ENCODE data around the gene UGT1A9. TPM values are rescaled to one million over a fixed set of nuclear protein-coding genes. Genes with fewer than 3 reads are reported as not detected.
"Not testable (repeated sequence)": the region's sequence is repeated elsewhere in the genome, so short reads cannot be mapped to it uniquely, and the experiment has no call there.

UGT1A9 gene
- total and polyA plus RNA-seq, 9 donors: 0.36 TPM; not detected in 8

DNA sequence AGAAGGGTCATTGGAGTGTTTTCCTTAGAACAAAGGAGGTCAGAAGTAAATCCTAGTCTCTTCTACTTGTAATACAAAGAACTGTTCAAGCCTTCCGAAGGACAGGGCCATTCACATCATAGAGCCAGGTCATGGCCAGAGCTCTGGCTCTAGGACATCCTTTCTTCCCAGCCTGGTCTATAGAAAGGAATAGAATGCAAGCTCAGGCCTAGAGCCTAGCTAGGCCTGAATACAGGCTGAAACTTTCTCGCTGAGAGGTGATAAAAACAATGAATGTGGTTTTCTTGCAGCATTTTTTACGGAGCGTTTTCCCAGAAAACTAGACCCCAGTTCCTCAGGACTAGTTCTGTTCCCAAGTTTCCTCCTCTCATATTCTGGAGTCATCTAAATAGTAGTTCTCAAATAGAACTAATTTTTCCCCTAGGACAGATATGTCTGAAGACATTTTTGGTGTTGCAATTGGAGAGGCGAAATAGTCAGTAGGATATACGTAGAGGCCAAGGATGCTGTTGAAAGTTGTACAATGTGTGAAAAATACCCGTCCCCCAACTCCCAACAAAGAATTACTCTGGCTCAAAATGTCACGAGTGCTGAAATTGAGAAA, 27.8 kb downstream of the UGT1A9 start:
- Histone ChIP-seq H3K27ac (no peak overlapping the region), H3K4me3 (no peak overlapping the region), H3K36me3 (no peaks in the 10 kb centered on the region), H3K4me1 (ENCODE audit: insufficient read depth) (no peaks in the 10 kb centered on the region), H3K9me3 (no peaks in the 10 kb centered on the region), H3K27me3 (no peaks in the 10 kb centered on the region)
- TF ChIP-seq EP300 (IDR thresholded peaks at IDR 0.05) (no peak), POLR2A (IDR thresholded peaks at IDR 0.05) (no peak), CTCF (IDR thresholded peaks at IDR 0.05) (no peak)
- intact Hi-C loops (cut with DNase I): no loop called here
- WGBS, 3 donors: 86 to 91% (median 88%) methylated on average over 8 of the region's 8 CpGs
- no peak for DNase-seq

DNA sequence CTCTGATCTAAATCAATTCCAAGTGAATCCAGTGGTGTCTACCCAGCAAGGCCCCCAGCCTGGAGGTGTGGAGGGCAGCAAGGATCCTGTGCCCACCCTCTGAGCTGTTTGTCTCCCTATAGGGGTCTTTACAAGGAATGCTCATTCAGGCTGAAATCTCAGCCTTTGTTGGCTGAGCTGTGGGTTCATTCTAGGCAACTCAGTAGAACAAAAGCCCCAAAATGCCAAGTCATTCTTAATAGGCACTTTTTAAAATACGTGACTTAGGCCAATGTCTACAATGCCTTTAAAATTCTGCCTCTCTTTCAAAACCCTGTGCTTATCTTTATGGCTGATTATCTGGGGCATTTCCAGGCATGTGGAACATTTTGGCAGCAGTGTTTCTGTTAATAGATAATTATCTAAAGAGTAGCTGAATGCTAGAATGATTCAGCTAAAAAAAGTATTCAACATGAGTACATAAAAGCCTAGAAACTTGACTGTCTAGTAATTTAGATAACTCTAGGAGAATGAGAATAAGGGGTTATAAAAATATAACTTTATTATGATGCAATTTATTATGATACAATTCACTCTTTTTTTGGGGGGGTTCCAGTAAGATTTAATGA, 28.4 kb downstream of the UGT1A9 start:
- 37 to 44% (median 43%) methylated on average over 1 of the region's 1 CpG for WGBS, 3 donors
- H3K4me3 ChIP-seq: no peak overlapping the region
- H3K27ac ChIP-seq: no peak overlapping the region
- no peaks in the 10 kb centered on the region for H3K4me1 ChIP-seq (ENCODE audit: insufficient read depth)
- intact Hi-C loops (cut with DNase I): no loop called here
- H3K9me3 ChIP-seq: no peaks in the 10 kb centered on the region
- no peaks in the 10 kb centered on the region for H3K27me3 ChIP-seq
- DNase-seq: no peak
- TF ChIP-seq EP300 (IDR thresholded peaks at IDR 0.05) (no peak), POLR2A (IDR thresholded peaks at IDR 0.05) (no peak), CTCF (IDR thresholded peaks at IDR 0.05) (no peak)
- no peaks in the 10 kb centered on the region for H3K36me3 ChIP-seq

DNA sequence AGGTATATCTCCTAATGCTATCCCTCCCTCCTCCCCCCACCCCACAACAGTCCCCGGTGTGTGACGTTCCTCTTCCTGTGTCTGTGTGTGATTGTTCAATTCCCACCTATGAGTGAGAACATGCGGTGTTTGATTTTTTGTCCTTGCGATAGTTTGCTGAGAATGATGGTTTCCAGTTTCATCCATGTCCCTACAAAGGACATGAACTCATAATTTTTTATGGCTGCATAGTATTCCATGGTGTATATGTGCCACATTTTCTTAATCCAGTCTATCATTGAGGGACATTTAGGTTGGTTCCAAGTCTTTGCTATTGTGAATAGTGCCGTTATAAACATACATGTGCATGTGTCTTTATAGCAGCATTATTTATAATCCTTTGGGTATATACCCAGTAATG, 29.1 kb downstream of the UGT1A9 start:
- intact Hi-C loops (cut with DNase I): not testable (repeated sequence)
- WGBS, 3 donors: 89 to 97% (median 94%) methylated on average over 5 of the region's 5 CpGs

DNA sequence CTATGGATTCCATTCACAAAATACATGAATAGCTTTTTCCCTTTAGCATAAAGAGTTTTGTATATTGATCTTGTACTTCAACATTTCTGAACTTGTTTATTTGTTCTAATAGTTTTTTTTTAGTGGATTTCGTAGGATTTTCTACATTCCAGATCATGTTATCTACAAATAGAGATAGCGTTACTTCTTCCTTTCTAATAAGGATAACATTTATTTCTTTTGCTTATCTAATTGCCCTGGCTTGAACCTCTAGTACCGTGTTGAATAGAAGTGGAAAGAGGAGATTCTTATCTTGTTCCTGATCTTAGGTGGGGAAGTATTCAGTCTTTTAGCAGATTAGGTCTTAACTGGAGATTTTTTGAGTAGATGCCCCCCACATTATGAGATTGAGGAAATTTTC, 30.5 kb downstream of the UGT1A9 start:
- Histone ChIP-seq H3K27me3 (no peaks in the 10 kb centered on the region), H3K27ac (no peak overlapping the region), H3K9me3 (no peaks in the 10 kb centered on the region), H3K4me3 (no peak overlapping the region), H3K36me3 (no peaks in the 10 kb centered on the region), H3K4me1 (ENCODE audit: insufficient read depth) (no peaks in the 10 kb centered on the region)
- no peak for DNase-seq
- WGBS, 3 donors: 50 to 60% (median 50%) methylated on average over 3 of the region's 3 CpGs
- intact Hi-C loops (cut with DNase I): no loop called here
- TF ChIP-seq CTCF (IDR thresholded peaks at IDR 0.05) (no peak), EP300 (IDR thresholded peaks at IDR 0.05) (no peak), POLR2A (IDR thresholded peaks at IDR 0.05) (no peak)

More for the DNA sequence above, 29.1 kb downstream of the UGT1A9 start:
- not testable (repeated sequence) for H3K27ac ChIP-seq; H3K4me3 ChIP-seq; DNase-seq; H3K36me3 ChIP-seq; H3K9me3 ChIP-seq; H3K4me1 ChIP-seq (ENCODE audit: insufficient read depth); H3K27me3 ChIP-seq

- intact Hi-C loops (cut with DNase I): no loop called here
Measured at GRCh38 chr2:233705911-233706506, 34.3 kb downstream of the UGT1A9 start.

More at GRCh38 chr2:233705911-233706506, 34.3 kb downstream of the UGT1A9 start:
- 59 to 65% (median 62%) methylated on average over 4 of the region's 4 CpGs for WGBS, 3 donors
- no peaks in the 10 kb centered on the region for H3K36me3 ChIP-seq
- no peak overlapping the region for H3K4me3 ChIP-seq
- H3K27ac ChIP-seq: no peak overlapping the region
- TF ChIP-seq CTCF (IDR thresholded peaks at IDR 0.05) (no peak), POLR2A (IDR thresholded peaks at IDR 0.05) (no peak), EP300 (IDR thresholded peaks at IDR 0.05) (no peak)
- H3K27me3 ChIP-seq: no peaks in the 10 kb centered on the region
- no peaks in the 10 kb centered on the region for H3K9me3 ChIP-seq
- H3K4me1 ChIP-seq (ENCODE audit: insufficient read depth): no peaks in the 10 kb centered on the region
- DNase-seq: no peak
